Mesangial cell (primary cell): ENCODE data around the gene SEC24D. TPM values are rescaled to one million over a fixed set of nuclear protein-coding genes. Genes with fewer than 3 reads are reported as not detected.

Experiments used
- total RNA-seq: library from RNA; depleted of rRNA; stranded (reverse); fragments of >200 nt; gene quantifications from 2 replicates; pipeline ENCODE4 v1.2.3, GENCODE V29; 2015

The SEC24D gene
- 65.8 and 70.4 TPM in 2 replicates for total RNA-seq

DNA sequence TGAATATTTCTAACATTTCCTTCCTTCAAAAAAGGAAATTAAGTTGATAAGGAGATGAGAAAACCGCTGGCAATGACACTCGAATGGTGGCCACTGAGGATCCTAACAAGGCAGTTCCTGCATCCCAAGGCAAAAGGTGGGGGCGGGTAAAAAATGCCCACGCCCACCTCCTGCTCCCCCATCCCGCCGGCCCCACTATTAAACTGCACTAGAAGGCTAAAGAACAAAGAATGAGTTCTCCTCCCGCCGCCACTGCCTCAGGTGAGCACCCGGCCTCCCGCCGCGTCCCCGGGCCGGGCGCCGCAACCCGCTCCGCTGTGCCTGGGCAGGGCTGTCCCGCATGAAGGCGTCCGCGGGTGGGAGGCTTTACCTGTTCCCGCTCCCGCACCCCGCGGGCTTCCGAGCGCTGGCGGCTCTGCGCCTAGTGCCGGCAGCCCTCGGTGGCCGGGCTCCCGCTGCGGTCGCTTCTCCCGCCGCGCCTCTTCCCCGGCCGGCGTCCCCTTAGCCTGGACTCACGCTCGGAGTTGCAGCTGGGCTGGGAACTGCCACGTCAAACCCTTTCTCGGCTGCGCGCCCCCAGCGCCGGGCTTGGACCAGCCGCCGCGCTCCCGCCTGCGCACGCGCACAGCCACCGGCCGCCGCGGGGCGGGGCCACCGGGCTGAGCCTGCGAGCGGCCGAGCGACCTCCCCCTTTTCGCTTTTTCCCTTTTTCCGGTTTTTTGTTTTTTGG lies at the start of gene SEC24D:
TSS of gene SEC24D (minus strand) at position 556 of the 730 bp plus-strand sequence. CDS start 2,430 bp downstream, outside the sequence.

GRCh38 chr4:118684873-118685811 lies 150.8 kb downstream of the SEC24D start, which contains the start of gene METTL14:
TSS of gene METTL14 (plus strand) at chr4:118685392. CDS start at chr4:118685535, 143 bp downstream.

Other genes starting within 250 kb of the SEC24D start
- 7.8 and 9.5 TPM in 2 replicates for gene METTL14, start 150.7 kb downstream of the SEC24D start, total RNA-seq
- gene SYNPO2, start 52.7 kb upstream of the SEC24D start, total RNA-seq = 0.16 and 2.2 TPM in 2 replicates